ENCODE measurements around the gene LINGO1. TPM values are rescaled to one million over a fixed set of nuclear protein-coding genes. Genes with fewer than 3 reads are reported as not detected.

Gene LINGO1
- total RNA-seq, 2 experiments from 2014 or later = not detected

GRCh38 chr15:77591968-77592613 is 40.6 kb downstream of the LINGO1 start:
- no peaks in the 10 kb centered on the region for H3K36me3 ChIP-seq (ENCODE audit: insufficient read depth, low read length)
- H3K4me3 ChIP-seq (ENCODE audit: low read depth, low read length, poor library complexity, severe bottlenecking) = no peak overlapping the region
- no peaks in the 10 kb centered on the region for H3K4me1 ChIP-seq (ENCODE audit: insufficient read depth, low read length, poor library complexity, severe bottlenecking)
- intact Hi-C loops (cut with micrococcal nuclease; ENCODE audit: unreplicated experiment) = no loop called here
- ChIA-PET POLR2A (no interaction called here), CTCF (ENCODE audit: unreplicated experiment) (no interaction called here)
- no peak for DNase-seq (ENCODE audit: low spot score)
- H3K9me2 ChIP-seq (ENCODE audit: insufficient read depth, low read length) = no peaks in the 10 kb centered on the region
- BruUV-seq (replicated peaks) = no TSS peak
- no peaks in the 10 kb centered on the region for H3K9me3 ChIP-seq (ENCODE audit: low read length)
- no peaks in the 10 kb centered on the region for H3K79me2 ChIP-seq (ENCODE audit: insufficient read depth, low read depth, low read length)
- no peak overlapping the region for H3K27ac ChIP-seq (ENCODE audit: low read depth, low read length, poor library complexity, severe bottlenecking)
- no peaks in the 10 kb centered on the region for H4K20me1 ChIP-seq (ENCODE audit: insufficient read depth, low read length)
- H2AFZ ChIP-seq (ENCODE audit: low read length) = no peak overlapping the region
- TF ChIP-seq CTCF (conservative IDR thresholded peaks at IDR 0.05; ENCODE audit: low read length) (no peak), EZH2phosphoT487 (IDR thresholded peaks at IDR 0.05; ENCODE audit: borderline replicate concordance, low read depth, low read length) (no peak)
- no peak overlapping the region for H3K4me2 ChIP-seq (ENCODE audit: low read length)

- POLR2A ChIA-PET = interaction anchor here (0.6 kb wide), 1 partner anchor 364 kb away, joined by 3 read pairs; no protein-coding TSS in a partner anchor
- no TSS peak for BruUV-seq (replicated peaks)
- Histone ChIP-seq H4K20me1 (ENCODE audit: insufficient read depth, low read length) (no peaks in the 10 kb centered on the region), H3K4me1 (ENCODE audit: insufficient read depth, low read length, poor library complexity, severe bottlenecking) (no peaks in the 10 kb centered on the region), H2AFZ (ENCODE audit: low read length) (no peak overlapping the region), H3K9me2 (ENCODE audit: insufficient read depth, low read length) (no peaks in the 10 kb centered on the region), H3K9me3 (ENCODE audit: low read length) (no peaks in the 10 kb centered on the region), H3K4me2 (ENCODE audit: low read length) (no peak overlapping the region), H3K4me3 (ENCODE audit: low read depth, low read length, poor library complexity, severe bottlenecking) (no peak overlapping the region), H3K79me2 (ENCODE audit: insufficient read depth, low read depth, low read length) (no peaks in the 10 kb centered on the region), H3K27ac (ENCODE audit: low read depth, low read length, poor library complexity, severe bottlenecking) (no peak overlapping the region), H3K36me3 (ENCODE audit: insufficient read depth, low read length) (no peaks in the 10 kb centered on the region)
- CTCF ChIA-PET (ENCODE audit: unreplicated experiment) = interaction anchor here (0.5 kb wide), 1 partner anchor 477 kb away, joined by 3 read pairs; no protein-coding TSS in a partner anchor
- DNase-seq (ENCODE audit: low spot score) = no peak
- TF ChIP-seq EZH2phosphoT487 (IDR thresholded peaks at IDR 0.05; ENCODE audit: borderline replicate concordance, low read depth, low read length) = no peak
- TF ChIP-seq CTCF (conservative IDR thresholded peaks at IDR 0.05; ENCODE audit: low read length) = no peak
- intact Hi-C loops (cut with micrococcal nuclease; ENCODE audit: unreplicated experiment) = no loop called here
These were observed 42.9 kb downstream of the LINGO1 start for GRCh38 chr15:77589839-77590238.

GRCh38 chr15:77588126-77588525 is 44.6 kb downstream of the LINGO1 start:
- no peak overlapping the region for H3K27ac ChIP-seq (ENCODE audit: low read depth, low read length, poor library complexity, severe bottlenecking)
- no peaks in the 10 kb centered on the region for H3K9me3 ChIP-seq (ENCODE audit: low read length)
- TF ChIP-seq EZH2phosphoT487 (IDR thresholded peaks at IDR 0.05; ENCODE audit: borderline replicate concordance, low read depth, low read length) = no peak
- TF ChIP-seq CTCF (conservative IDR thresholded peaks at IDR 0.05; ENCODE audit: low read length) = no peak
- intact Hi-C loops (cut with micrococcal nuclease; ENCODE audit: unreplicated experiment) = no loop called here
- no peaks in the 10 kb centered on the region for H4K20me1 ChIP-seq (ENCODE audit: insufficient read depth, low read length)
- no peak for DNase-seq (ENCODE audit: low spot score)
- no TSS peak for BruUV-seq (replicated peaks)
- no peak overlapping the region for H3K4me3 ChIP-seq (ENCODE audit: low read depth, low read length, poor library complexity, severe bottlenecking)
- H3K9me2 ChIP-seq (ENCODE audit: insufficient read depth, low read length) = no peaks in the 10 kb centered on the region
- ChIA-PET CTCF (ENCODE audit: unreplicated experiment) (no interaction called here), POLR2A (no interaction called here)
- H3K36me3 ChIP-seq (ENCODE audit: insufficient read depth, low read length) = no peaks in the 10 kb centered on the region
- H3K4me2 ChIP-seq (ENCODE audit: low read length) = no peak overlapping the region
- H3K79me2 ChIP-seq (ENCODE audit: insufficient read depth, low read depth, low read length) = no peaks in the 10 kb centered on the region
- no peak overlapping the region for H2AFZ ChIP-seq (ENCODE audit: low read length)
- no peaks in the 10 kb centered on the region for H3K4me1 ChIP-seq (ENCODE audit: insufficient read depth, low read length, poor library complexity, severe bottlenecking)
